Activated CD8-positive, alpha-beta T cell treated with anti-CD3 and anti-CD28 coated beads, Interleukin-2, amount 10 ng/mL, durations not matched to agents 7 days and 5 days (primary cell): ENCODE measurements around the gene SETD1A. TPM values are rescaled to one million over a fixed set of nuclear protein-coding genes. Genes with fewer than 3 reads are reported as not detected.

ENCODE experiments used
- ATAC-seq: fragments of 150-1000 bp; cut with Tn5 transposase; one replicate; pipeline ENCODE4 v1.10.0; 2021; ENCODE audit warnings: moderate library complexity
- CTCF ChIA-PET: fragments of 350-600 bp; sonication (Branson Sonifier 250); formaldehyde crosslinking; loops from one replicate; lab custom pipeline; 2021; ENCODE audit warnings: antibody characterized with exemption; lab: Charles Lee
- POLR2A ChIA-PET: fragments of 350-600 bp; sonication (Branson Sonifier 250); formaldehyde crosslinking; loops from one replicate; lab custom pipeline; 2021; ENCODE audit warnings: antibody characterized with exemption; lab: Charles Lee
- DNase-seq: peaks from one replicate; pipeline ENCODE4 v3.0.0-alpha.2; 2020
- H3K27ac Mint-ChIP-seq: one replicate; pipeline ENCODE4 v1.8.0; 2021; ENCODE audit warnings: mild to moderate bottlenecking, mixed read lengths
- H3K27me3 Mint-ChIP-seq: one replicate; pipeline ENCODE4 v1.8.0; 2021; ENCODE audit warnings: low read depth, mixed read lengths
- H3K36me3 Mint-ChIP-seq: one replicate; pipeline ENCODE4 v1.8.0; 2021; ENCODE audit warnings: low read depth, mixed read lengths
- H3K4me1 Mint-ChIP-seq: one replicate; pipeline ENCODE4 v1.8.0; 2021; ENCODE audit warnings: low read depth, mixed read lengths
- H3K4me3 Mint-ChIP-seq: one replicate; pipeline ENCODE4 v1.8.0; 2021; ENCODE audit warnings: mild to moderate bottlenecking, mixed read lengths
- H3K9me3 Mint-ChIP-seq: one replicate; pipeline ENCODE4 v1.8.0; 2022; ENCODE audit warnings: mixed read lengths; ENCODE audit not compliant: insufficient read depth
- total RNA-seq, 2 experiments: library from RNA; stranded (reverse); gene quantifications; one replicate each; pipeline ENCODE4 v1.2.3, GENCODE V29; 2021

SETD1A gene
- total RNA-seq, 2 experiments from 2014 or later, result 25.6 to 28.4 TPM

- ChIA-PET CTCF (interaction anchor here (0.9 kb wide), 1 partner anchor 8 kb away, joined by 3 read pairs; the partner anchor contains the start of gene ORAI3), POLR2A (interaction anchor here (0.6 to 2.7 kb wide), 7 partner anchors 8 to 223 kb away, joined by 3 to 9 read pairs (median 3); partner anchors contain the start of genes FUS, ORAI3, VKORC1 and ZNF646)
- ATAC-seq (peak; percentile 73), DNase-seq (peak; percentile 88)
- peaks cover 35% of the 10 kb centered on the region for H3K36me3 Mint-ChIP-seq
- no peaks in the 10 kb centered on the region for H3K27me3 Mint-ChIP-seq
- H3K4me3 Mint-ChIP-seq, result peak overlapping the region; percentile 95
- no peaks in the 10 kb centered on the region for H3K9me3 Mint-ChIP-seq
- peaks cover 41% of the 10 kb centered on the region for H3K4me1 Mint-ChIP-seq
- H3K27ac Mint-ChIP-seq, result peak overlapping the region; percentile 99
Observed at GRCh38 chr16:30956601-30957455, 726 bp upstream of the SETD1A start.

GRCh38 chr16:30958175-30959079, 873 bp downstream of the SETD1A start:
- Mint-ChIP-seq H3K9me3 (no peaks in the 10 kb centered on the region), H3K4me3 (peak overlapping the region; percentile 90), H3K36me3 (peaks cover 46% of the 10 kb centered on the region), H3K27ac (peak overlapping the region; percentile 90), H3K4me1 (peaks cover 39% of the 10 kb centered on the region), H3K27me3 (no peaks in the 10 kb centered on the region)
- no peak for ATAC-seq
- DNase-seq, result no peak
- ChIA-PET CTCF (interaction anchor here (0.9 to 1.0 kb wide), 2 partner anchors 9 to 26 kb away, joined by 3 read pairs; partner anchors contain the start of gene ORAI3), POLR2A (interaction anchor here (0.8 to 2.7 kb wide), 4 partner anchors 114 to 222 kb away, joined by 3 to 9 read pairs (median 6); partner anchors contain the start of genes FUS, KAT8, ZNF646 and ZNF668)

GRCh38 chr16:30961384-30961783, 3.8 kb downstream of the SETD1A start:
- H3K27me3 Mint-ChIP-seq, result no peaks in the 10 kb centered on the region
- no peaks in the 10 kb centered on the region for H3K9me3 Mint-ChIP-seq
- H3K4me1 Mint-ChIP-seq, result peaks cover 26% of the 10 kb centered on the region
- no peak overlapping the region for H3K4me3 Mint-ChIP-seq
- ChIA-PET CTCF (interaction anchor here (0.8 to 2.2 kb wide), 2 partner anchors 20 to 24 kb away, joined by 3 to 8 read pairs; partner anchors contain the start of gene HSD3B7), POLR2A (no interaction called here)
- peaks cover 66% of the 10 kb centered on the region for H3K36me3 Mint-ChIP-seq
- DNase-seq (no peak), ATAC-seq (no peak)
- no peak overlapping the region for H3K27ac Mint-ChIP-seq

GRCh38 chr16:30963925-30964511, 6.5 kb downstream of the SETD1A start:
- no peak for ATAC-seq

DNA sequence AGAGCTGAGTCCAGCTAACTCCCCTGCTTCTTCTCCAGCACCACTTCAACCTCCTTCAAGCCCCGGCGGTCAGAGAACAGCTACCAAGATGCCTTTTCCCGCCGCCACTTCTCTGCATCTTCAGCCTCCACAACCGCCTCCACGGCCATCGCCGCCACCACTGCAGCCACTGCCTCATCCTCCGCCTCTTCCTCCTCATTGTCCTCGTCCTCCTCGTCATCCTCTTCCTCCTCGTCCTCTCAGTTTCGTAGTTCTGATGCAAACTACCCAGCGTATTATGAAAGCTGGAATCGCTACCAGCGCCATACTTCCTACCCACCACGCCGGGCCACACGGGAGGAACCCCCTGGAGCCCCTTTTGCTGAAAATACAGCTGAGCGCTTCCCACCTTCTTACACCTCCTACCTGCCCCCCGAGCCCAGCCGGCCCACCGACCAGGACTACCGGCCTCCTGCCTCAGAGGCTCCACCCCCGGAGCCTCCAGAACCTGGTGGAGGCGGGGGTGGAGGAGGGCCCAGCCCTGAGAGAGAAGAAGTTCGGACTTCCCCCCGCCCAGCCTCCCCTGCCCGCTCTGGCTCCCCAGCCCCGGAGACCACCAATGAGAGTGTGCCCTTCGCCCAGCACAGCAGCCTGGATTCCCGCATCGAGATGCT, 7.1 kb downstream of the SETD1A start:
- Mint-ChIP-seq H3K4me3 (no peak overlapping the region), H3K9me3 (no peaks in the 10 kb centered on the region), H3K4me1 (peaks cover 8% of the 10 kb centered on the region), H3K27ac (no peak overlapping the region), H3K36me3 (peaks cover 67% of the 10 kb centered on the region), H3K27me3 (no peaks in the 10 kb centered on the region)
- DNase-seq (no peak), ATAC-seq (no peak)
- POLR2A ChIA-PET, result no interaction called here
- CTCF ChIA-PET, result interaction anchor here (1.1 kb wide), 1 partner anchor 20 kb away, joined by 3 read pairs; the partner anchor contains the start of gene HSD3B7

More at GRCh38 chr16:30963925-30964511, 6.5 kb downstream of the SETD1A start:
- no peak overlapping the region for H3K27ac Mint-ChIP-seq
- no peaks in the 10 kb centered on the region for H3K27me3 Mint-ChIP-seq
- ChIA-PET CTCF (interaction anchor here (0.8 to 1.1 kb wide), 2 partner anchors 20 to 21 kb away, joined by 3 read pairs; partner anchors contain the start of gene HSD3B7), POLR2A (no interaction called here)
- peaks cover 15% of the 10 kb centered on the region for H3K4me1 Mint-ChIP-seq
- peaks cover 70% of the 10 kb centered on the region for H3K36me3 Mint-ChIP-seq
- H3K9me3 Mint-ChIP-seq, result no peaks in the 10 kb centered on the region
- H3K4me3 Mint-ChIP-seq, result no peak overlapping the region
- no peak for DNase-seq

DNA sequence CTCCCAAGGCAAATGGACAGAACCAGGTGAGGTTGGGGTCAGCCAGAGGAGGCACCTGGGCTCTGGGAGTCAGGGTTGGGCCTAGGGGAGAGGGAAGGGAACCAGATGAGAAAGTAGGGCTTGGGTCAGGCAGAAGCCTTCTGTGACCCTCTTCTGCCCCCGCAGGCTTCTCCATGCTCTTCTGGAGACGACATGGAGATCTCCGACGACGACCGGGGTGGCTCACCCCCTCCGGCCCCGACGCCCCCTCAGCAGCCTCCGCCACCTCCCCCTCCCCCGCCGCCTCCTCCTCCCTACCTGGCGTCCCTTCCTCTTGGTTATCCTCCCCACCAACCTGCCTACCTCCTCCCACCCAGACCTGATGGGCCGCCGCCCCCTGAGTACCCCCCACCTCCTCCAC, 7.9 kb downstream of the SETD1A start:
- DNase-seq (no peak), ATAC-seq (no peak)
- Mint-ChIP-seq H3K27ac (no peak overlapping the region), H3K27me3 (no peaks in the 10 kb centered on the region), H3K36me3 (peaks cover 61% of the 10 kb centered on the region), H3K4me3 (no peak overlapping the region), H3K9me3 (no peaks in the 10 kb centered on the region), H3K4me1 (peaks cover under 1% of the 10 kb centered on the region)
- CTCF ChIA-PET, result no interaction called here
- POLR2A ChIA-PET, result interaction anchor here (0.6 kb wide), 1 partner anchor 198 kb away, joined by 3 read pairs; no protein-coding TSS in a partner anchor

DNA sequence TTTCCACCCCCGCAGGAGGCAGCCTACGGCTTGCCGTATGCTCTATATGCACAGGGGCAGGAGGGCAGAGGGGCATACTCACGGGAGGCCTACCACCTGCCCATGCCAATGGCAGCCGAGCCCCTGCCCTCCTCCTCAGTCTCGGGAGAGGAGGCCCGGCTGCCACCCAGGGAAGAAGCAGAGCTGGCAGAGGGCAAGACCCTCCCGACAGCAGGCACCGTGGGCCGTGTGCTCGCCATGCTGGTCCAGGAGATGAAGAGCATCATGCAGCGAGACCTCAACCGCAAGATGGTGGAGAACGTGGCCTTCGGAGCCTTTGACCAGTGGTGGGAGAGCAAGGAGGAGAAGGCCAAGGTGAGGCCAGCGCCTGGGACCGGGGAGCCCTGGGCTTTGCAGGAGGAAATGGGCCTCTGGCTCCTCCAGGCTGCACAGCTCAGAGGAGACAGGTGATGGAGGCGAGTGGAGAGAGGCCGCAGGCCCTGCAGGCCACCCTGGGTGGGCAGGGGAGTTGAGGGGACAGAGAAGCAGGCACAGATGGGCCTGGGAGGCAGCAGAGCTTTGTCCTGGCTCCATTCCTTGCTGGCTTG, 8.6 kb downstream of the SETD1A start:
- ATAC-seq, result no peak
- no peaks in the 10 kb centered on the region for H3K9me3 Mint-ChIP-seq
- no peaks in the 10 kb centered on the region for H3K27me3 Mint-ChIP-seq
- H3K27ac Mint-ChIP-seq, result no peak overlapping the region
- CTCF ChIA-PET, result no interaction called here
- POLR2A ChIA-PET, result interaction anchor here (0.5 to 1.3 kb wide), 4 partner anchors 12 to 511 kb away, joined by 3 read pairs; no protein-coding TSS in a partner anchor
- H3K4me1 Mint-ChIP-seq, result no peaks in the 10 kb centered on the region
- peaks cover 63% of the 10 kb centered on the region for H3K36me3 Mint-ChIP-seq
- H3K4me3 Mint-ChIP-seq, result no peak overlapping the region
- no peak for DNase-seq

GRCh38 chr16:30967795-30968194, 10.2 kb downstream of the SETD1A start:
- H3K27ac Mint-ChIP-seq, result no peak overlapping the region
- POLR2A ChIA-PET, result no interaction called here
- CTCF ChIA-PET, result no interaction called here
- H3K36me3 Mint-ChIP-seq, result peaks cover 66% of the 10 kb centered on the region
- DNase-seq (no peak), ATAC-seq (no peak)
- no peaks in the 10 kb centered on the region for H3K27me3 Mint-ChIP-seq
- H3K4me3 Mint-ChIP-seq, result no peak overlapping the region
- H3K9me3 Mint-ChIP-seq, result no peaks in the 10 kb centered on the region
- no peaks in the 10 kb centered on the region for H3K4me1 Mint-ChIP-seq

GRCh38 chr16:30969246-30969842, 11.8 kb downstream of the SETD1A start:
- H3K4me3 Mint-ChIP-seq, result no peak overlapping the region
- ChIA-PET CTCF (interaction anchor here (0.6 to 1.2 kb wide), 3 partner anchors 15 to 173 kb away, joined by 3 to 4 read pairs (median 3); partner anchors contain the start of genes HSD3B7 and VKORC1), POLR2A (interaction anchor here (0.6 kb wide), 1 partner anchor 114 kb away, joined by 3 read pairs; no protein-coding TSS in a partner anchor)
- no peaks in the 10 kb centered on the region for H3K27me3 Mint-ChIP-seq
- peaks cover 69% of the 10 kb centered on the region for H3K36me3 Mint-ChIP-seq
- no peaks in the 10 kb centered on the region for H3K4me1 Mint-ChIP-seq
- H3K27ac Mint-ChIP-seq, result no peak overlapping the region
- H3K9me3 Mint-ChIP-seq, result no peaks in the 10 kb centered on the region
- ATAC-seq (no peak), DNase-seq (no peak)

GRCh38 chr16:30971298-30971697, 13.7 kb downstream of the SETD1A start:
- H3K27me3 Mint-ChIP-seq, result no peaks in the 10 kb centered on the region
- no peak overlapping the region for H3K4me3 Mint-ChIP-seq
- ChIA-PET POLR2A (no interaction called here), CTCF (interaction anchor here (1.2 kb wide), 1 partner anchor 12 kb away, joined by 3 read pairs; no protein-coding TSS in a partner anchor)
- DNase-seq (no peak), ATAC-seq (no peak)
- H3K9me3 Mint-ChIP-seq, result no peaks in the 10 kb centered on the region
- H3K36me3 Mint-ChIP-seq, result peaks cover 65% of the 10 kb centered on the region
- H3K27ac Mint-ChIP-seq, result no peak overlapping the region
- no peaks in the 10 kb centered on the region for H3K4me1 Mint-ChIP-seq
